ENCODE results near the gene PTPRC.

PTPRC gene

GRCh38 chr1:198775606-198776005 is 136.8 kb downstream of the PTPRC start:
- CTCF ChIA-PET = interaction anchor here (1.2 to 2.2 kb wide), 4 partner anchors 10 to 467 kb away, joined by 3 to 6 read pairs (median 4); no protein-coding TSS in a partner anchor
- no peak for TF ChIP-seq CTCF (IDR thresholded peaks at IDR 0.05; ENCODE audit: control extremely low read depth, extremely low read depth, low read depth, missing control alignments)
- POLR2A ChIA-PET = no interaction called here
- no peak for DNase-seq (ENCODE audit: extremely low spot score)

- peak; percentile 3 for DNase-seq (ENCODE audit: extremely low spot score)
- POLR2A ChIA-PET = no interaction called here
- TF ChIP-seq CTCF (IDR thresholded peaks at IDR 0.05; ENCODE audit: control extremely low read depth, extremely low read depth, low read depth, missing control alignments) = no peak
- CTCF ChIA-PET = interaction anchor here (0.9 to 1.7 kb wide), 3 partner anchors 12 to 466 kb away, joined by 3 to 4 read pairs (median 3); no protein-coding TSS in a partner anchor
Measured at GRCh38 chr1:198776602-198777029, 137.8 kb downstream of the PTPRC start.

- CTCF ChIA-PET = interaction anchor here (2.0 kb wide), 1 partner anchor 11 kb away, joined by 7 read pairs; no protein-coding TSS in a partner anchor
- TF ChIP-seq CTCF (IDR thresholded peaks at IDR 0.05; ENCODE audit: control extremely low read depth, extremely low read depth, low read depth, missing control alignments) = no peak
- POLR2A ChIA-PET = no interaction called here
- DNase-seq (ENCODE audit: extremely low spot score) = peak; percentile 5
Measured at GRCh38 chr1:198778049-198778448, 139.2 kb downstream of the PTPRC start.

GRCh38 chr1:198780376-198780775 is 141.5 kb downstream of the PTPRC start:
- TF ChIP-seq CTCF (IDR thresholded peaks at IDR 0.05; ENCODE audit: control extremely low read depth, extremely low read depth, low read depth, missing control alignments) = no peak
- no peak for DNase-seq (ENCODE audit: extremely low spot score)
- CTCF ChIA-PET = interaction anchor here (0.8 kb wide), 1 partner anchor 441 kb away, joined by 3 read pairs; no protein-coding TSS in a partner anchor
- POLR2A ChIA-PET = no interaction called here

GRCh38 chr1:198788561-198789064 is 149.8 kb downstream of the PTPRC start:
- TF ChIP-seq CTCF (IDR thresholded peaks at IDR 0.05; ENCODE audit: control extremely low read depth, extremely low read depth, low read depth, missing control alignments) = peak; percentile 30
- DNase-seq (ENCODE audit: extremely low spot score) = peak; percentile 21
- ChIA-PET CTCF (interaction anchor here (0.8 to 2.2 kb wide), 12 partner anchors 10 to 668 kb away, joined by 3 to 11 read pairs (median 4); no protein-coding TSS in a partner anchor), POLR2A (no interaction called here)

- DNase-seq (ENCODE audit: extremely low spot score) = no peak
- ChIA-PET POLR2A (no interaction called here), CTCF (interaction anchor here (1.2 kb wide), 1 partner anchor 450 kb away, joined by 3 read pairs; no protein-coding TSS in a partner anchor)
- TF ChIP-seq CTCF (IDR thresholded peaks at IDR 0.05; ENCODE audit: control extremely low read depth, extremely low read depth, low read depth, missing control alignments) = no peak
Measured at GRCh38 chr1:198793714-198794113, 154.9 kb downstream of the PTPRC start.
